Measurements from ENCODE around the gene HILPDA. TPM values are rescaled to one million over a fixed set of nuclear protein-coding genes. Genes with fewer than 3 reads are reported as not detected.

The HILPDA gene
- total and polyA plus RNA-seq, 2 of the 4 experiments (the other 2 are of a cell fraction): 31.2 to 35.6 TPM

- CTCF ChIA-PET: no interaction called here
- Histone ChIP-seq H2AK5ac (ENCODE audit: low read depth, low read length) (no peak overlapping the region), H3K27me3 (ENCODE audit: control insufficient read depth, insufficient read depth, low read length) (no peaks in the 10 kb centered on the region; the same call in 1 of the 2 replicates), H2BK120ac (ENCODE audit: low read depth, low read length) (no peak overlapping the region), H2AFZ (replicated peaks; ENCODE audit: low read length, poor library complexity) (no peak overlapping the region), H3K4ac (ENCODE audit: low read depth, low read length) (no peak overlapping the region), H3K4me1 (ENCODE audit: control insufficient read depth, insufficient read depth, low read length) (peaks cover 17% of the 10 kb centered on the region), H3K9me1 (ENCODE audit: insufficient read depth, low read length) (0 out of 2 replicates have a peak, but pooled peaks cover 6% of the 10 kb centered on the region), H3K79me1 (ENCODE audit: low read depth in 1 of 2, low read length in 2 of 2) (peaks cover 6 to 16% of the 10 kb centered on the region in 2 experiments; a peak in 3 of 4 replicates), H2AK9ac (replicated peaks; ENCODE audit: low read depth, low read length, poor library complexity) (no peak overlapping the region), H2BK5ac (ENCODE audit: low read depth, low read length, poor library complexity, severe bottlenecking) (no peak overlapping the region), H4K20me1 (ENCODE audit: insufficient read depth, low read length) (0 out of 2 replicates have a peak, but pooled peaks cover 6% of the 10 kb centered on the region), H4K91ac (ENCODE audit: insufficient read depth, low read depth, low read length) (no peak overlapping the region), H3K9me3 (ENCODE audit: control insufficient read depth, insufficient read depth, low read length) (no peaks in the 10 kb centered on the region), H3K14ac (replicated peaks; ENCODE audit: low read depth, low read length) (no peak overlapping the region), H2BK20ac (ENCODE audit: low read depth, low read length) (no peak overlapping the region), H3K36me3 (ENCODE audit: control insufficient read depth, insufficient read depth, low read length) (peaks cover 3% of the 10 kb centered on the region), H3K4me3 (ENCODE audit: insufficient read depth, low read depth, low read length) (no peak overlapping the region), H3K23ac (ENCODE audit: low read depth, low read length) (no peak overlapping the region), H2BK15ac (ENCODE audit: low read depth, low read length) (no peak overlapping the region), H3K9ac (ENCODE audit: low read depth, low read length) (no peak overlapping the region), H3K56ac (ENCODE audit: extremely low read depth, insufficient read depth, low read length) (no peak overlapping the region), H4K8ac (ENCODE audit: low read depth in 2 of 2, low read length in 2 of 2) (no peak overlapping the region), H4K5ac (ENCODE audit: low read depth, low read length) (no peak overlapping the region), H3K27ac (ENCODE audit: insufficient read depth, low read length) (no peak overlapping the region), H3K4me2 (ENCODE audit: low read depth, low read length) (no peak overlapping the region), H3K18ac (ENCODE audit: low read depth, low read length) (no peak overlapping the region)
- BruUV-seq (replicated peaks): no TSS peak
- WGBS, 2 experiments (ENCODE audit: extremely low coverage in 2 of 2, insufficient read length in 1 of 2): no CpG with 5 or more reads among the region's 1 CpG
- intact Hi-C loops (cut with micrococcal nuclease): no loop called here
- TF ChIP-seq POLR2A (IDR thresholded peaks at IDR 0.05; ENCODE audit: low read depth, low read length) (no peak), MXI1 (IDR thresholded peaks at IDR 0.05; ENCODE audit: borderline replicate concordance, low read depth, low read length) (no peak), CEBPB (IDR thresholded peaks at IDR 0.05; ENCODE audit: low read depth, low read length) (no peak), RCOR1 (IDR thresholded peaks at IDR 0.05; ENCODE audit: insufficient replicate concordance, low read length) (no peak), MAZ (IDR thresholded peaks at IDR 0.05; ENCODE audit: borderline replicate concordance, low read depth, low read length) (no peak), USF2 (IDR thresholded peaks at IDR 0.05; ENCODE audit: low read depth, low read length) (no peak), BHLHE40 (IDR thresholded peaks at IDR 0.05; ENCODE audit: low read depth, low read length) (no peak), NFE2L2 (IDR thresholded peaks at IDR 0.05; ENCODE audit: low read depth, low read length) (no peak), RAD21 (IDR thresholded peaks at IDR 0.05; ENCODE audit: low read length) (no peak), ELK1 (IDR thresholded peaks at IDR 0.05; ENCODE audit: borderline replicate concordance, low read depth, low read length) (no peak), CHD1 (IDR thresholded peaks at IDR 0.05; ENCODE audit: low read depth, low read length) (no peak), RFX5 (IDR thresholded peaks at IDR 0.05; ENCODE audit: low read depth, low read length) (no peak), FOS (IDR thresholded peaks at IDR 0.05; ENCODE audit: low read depth, low read length) (no peak), SMC3 (IDR thresholded peaks at IDR 0.05; ENCODE audit: low read depth, low read length) (no peak), CTCF (conservative IDR thresholded peaks at IDR 0.05; ENCODE audit: low read depth, low read length) (no peak), MAFK (IDR thresholded peaks at IDR 0.05; ENCODE audit: low read depth, low read length) (no peak)
- DNase-seq (no peak), ATAC-seq (ENCODE audit: low read depth) (no peak)
- in situ Hi-C loops (cut with MboI; ENCODE audit: low sequenced_read_pairs): loop anchor here (25.0 kb wide), 1 partner anchor 435 kb away; no protein-coding TSS in a partner anchor
- dilution Hi-C loops (cut with HindIII; ENCODE audit: low sequenced_read_pairs, unreplicated experiment): no loop called here
- POLR2A ChIA-PET (ENCODE audit: unreplicated experiment): no interaction called here
Measured at GRCh38 chr7:128452552-128452951, 3.1 kb upstream of the HILPDA start.

Data from IMR-90 (cell line).